Measurements from ENCODE around the gene KLC1. TPM values are rescaled to one million over a fixed set of nuclear protein-coding genes. Genes with fewer than 3 reads are reported as not detected.

KLC1 gene
- total RNA-seq, 1 experiment from 2014 or later = 121 TPM

DNA sequence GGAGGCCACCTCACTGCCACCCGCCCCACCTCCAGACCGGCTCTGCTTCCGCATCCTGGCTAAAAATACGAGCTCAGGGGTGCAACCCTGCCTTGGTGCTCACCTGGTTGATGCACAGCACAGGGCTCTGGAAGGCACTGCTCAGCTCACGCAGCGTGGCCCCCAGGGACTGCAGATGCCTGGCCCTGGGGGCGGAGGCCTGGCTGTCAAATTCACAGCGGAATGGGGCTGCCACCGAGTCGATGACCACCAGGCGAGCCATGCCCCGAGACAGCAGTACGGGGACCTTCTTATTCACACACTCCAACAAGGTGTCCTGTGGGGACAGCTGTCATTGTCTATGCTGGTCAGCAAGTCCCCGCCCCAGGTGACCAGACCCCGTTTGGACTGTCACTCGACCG lies 70.2 kb downstream of the KLC1 start:
- intact Hi-C loops (cut with micrococcal nuclease) = no loop called here
- POLR2A ChIA-PET = no interaction called here
- CTCF ChIA-PET = no interaction called here
- no TSS peak for BruUV-seq (replicated peaks)
- Histone ChIP-seq H3K4me3 (replicated peaks in 1 of 2; ENCODE audit: low read depth in 1 of 2, low read length in 2 of 2) (no peak overlapping the region), H3K36me3 (ENCODE audit: control insufficient read depth in 1 of 2, insufficient read depth in 2 of 2, low read length in 2 of 2) (peaks cover 2 to 5% of the 10 kb centered on the region in 2 experiments; a peak in 3 of 4 replicates), H3K27ac (ENCODE audit: low read depth, low read length) (no peak overlapping the region), H3K9me3 (ENCODE audit: control insufficient read depth in 1 of 2, insufficient read depth in 1 of 2, low read depth in 1 of 2, low read length in 2 of 2) (no peaks in the 10 kb centered on the region), H4K20me1 (ENCODE audit: insufficient read depth) (no peaks in the 10 kb centered on the region), H3K4me1 (ENCODE audit: control insufficient read depth in 1 of 2, insufficient read depth in 2 of 2, low read length in 2 of 2) (no peaks in the 10 kb centered on the region), H3K4me2 (ENCODE audit: low read length) (no peak overlapping the region), H3K79me2 (ENCODE audit: insufficient read depth, low read length) (peaks cover 7% of the 10 kb centered on the region; the same call in 1 of the 2 replicates), H3K27me3 (ENCODE audit: insufficient read depth, low read length) (no peaks in the 10 kb centered on the region), H2AFZ (ENCODE audit: low read depth, low read length, poor library complexity, severe bottlenecking) (no peak overlapping the region), H3K9me2 (ENCODE audit: insufficient read depth) (no peaks in the 10 kb centered on the region), H3K9ac (ENCODE audit: low read length) (no peak overlapping the region)
- ATAC-seq (no peak; the same call in 1 of the 2 replicates), DNase-seq (ENCODE audit: low read depth, low spot score) (no peak)
- RAD21 ChIA-PET (ENCODE audit: low non-redundant PET in 1 of 2, low total read pairs in 2 of 2, uncharacterized antibody in 2 of 2, unreplicated experiment in 2 of 2) = no interaction called here
- TF ChIP-seq ZFX (IDR thresholded peaks at IDR 0.05) = no peak
- TF ChIP-seq EGR1 (IDR thresholded peaks at IDR 0.05; ENCODE audit: low read depth) = no peak
- no peak for TF ChIP-seq ATF3 (IDR thresholded peaks at IDR 0.05)
- TF ChIP-seq POLR2A (IDR thresholded peaks at IDR 0.05; ENCODE audit: borderline replicate concordance, extremely low read depth, insufficient read depth, insufficient read length) = no peak
- no peak for TF ChIP-seq EZH2phosphoT487 (IDR thresholded peaks at IDR 0.05; ENCODE audit: borderline replicate concordance)
- no peak for TF ChIP-seq YY1 (IDR thresholded peaks at IDR 0.05; ENCODE audit: extremely low read depth, insufficient replicate concordance, low read depth, low read length)
- no peak for TF ChIP-seq ZBTB33 (IDR thresholded peaks at IDR 0.05; ENCODE audit: extremely low read depth, insufficient replicate concordance, low read length)
- TF ChIP-seq CEBPB (IDR thresholded peaks at IDR 0.05; ENCODE audit: low read depth) = no peak
- no peak for TF ChIP-seq ELF1 (IDR thresholded peaks at IDR 0.05; ENCODE audit: borderline replicate concordance, low read depth)
- TF ChIP-seq RAD21 (IDR thresholded peaks at IDR 0.05; ENCODE audit: low read depth) = no peak
- TF ChIP-seq EZH2 (IDR thresholded peaks at IDR 0.05) = no peak
- TF ChIP-seq ZNF274 (IDR thresholded peaks at IDR 0.05; ENCODE audit: low read depth, low read length) = no peak
- no peak for TF ChIP-seq SIN3A (IDR thresholded peaks at IDR 0.05; ENCODE audit: low read depth)
- TF ChIP-seq POLR2AphosphoS5 (IDR thresholded peaks at IDR 0.05; ENCODE audit: low read depth, low read length) = no peak
- no peak for TF ChIP-seq MAX (IDR thresholded peaks at IDR 0.05)

All from HCT116 (cell line).